Measurements from ENCODE around the gene MTMR3. TPM values are rescaled to one million over a fixed set of nuclear protein-coding genes. Genes with fewer than 3 reads are reported as not detected.

Gene MTMR3
- total and polyA plus RNA-seq, 3 experiments from 2014 or later, result 19.7 to 22.5 (median 20.6) TPM

- no peak for DNase-seq
- POLR2A ChIA-PET, result no interaction called here
- H3K4me1 Mint-ChIP-seq, result peaks cover 58 to 87% (median 83%) of the 10 kb centered on the region in 3 donors
Observed at GRCh38 chr22:29912141-29912540, 29.2 kb downstream of the MTMR3 start.

GRCh38 chr22:29912605-29913398 is 29.8 kb downstream of the MTMR3 start:
- no peaks in the 10 kb centered on the region for H3K27me3 ChIP-seq (ENCODE audit: insufficient read depth, low read length, poor library complexity, severe bottlenecking)
- H3K4me1 ChIP-seq (ENCODE audit: insufficient read depth, low read length), result peaks cover 11% of the 10 kb centered on the region
- DNase-seq, result no peak
- no peaks in the 10 kb centered on the region for H3K36me3 ChIP-seq (ENCODE audit: insufficient read depth, low read length)
- no peaks in the 10 kb centered on the region for H3K9me3 ChIP-seq (ENCODE audit: low read length)
- Mint-ChIP-seq H3K4me1 (peaks cover 57 to 87% (median 83%) of the 10 kb centered on the region in 3 donors), H3K4me3 (no peak overlapping the region), H3K27ac (peak overlapping the region in 1 of 8 donors; percentile 32), H3K36me3 (peaks cover 0 to 1% (median 0%) of the 10 kb centered on the region in 3 donors), H3K9me3 (no peaks in the 10 kb centered on the region), H3K27me3 (no peaks in the 10 kb centered on the region)
- no peak overlapping the region for H3K27ac ChIP-seq (ENCODE audit: low read depth, low read length)
- ChIA-PET POLR2A (interaction anchor here (0.6 kb wide), 1 partner anchor 15 kb away, joined by 6 read pairs; no protein-coding TSS in a partner anchor), CTCF (no interaction called here)
- H3K4me3 ChIP-seq (ENCODE audit: low read length), result no peak overlapping the region

More at GRCh38 chr22:29912141-29912540, 29.2 kb downstream of the MTMR3 start:
- H3K27me3 ChIP-seq (ENCODE audit: insufficient read depth, low read length, poor library complexity, severe bottlenecking), result no peaks in the 10 kb centered on the region
- H3K4me3 ChIP-seq (ENCODE audit: low read length), result no peak overlapping the region
- H3K27ac ChIP-seq (ENCODE audit: low read depth, low read length), result no peak overlapping the region
- no peaks in the 10 kb centered on the region for H3K36me3 ChIP-seq (ENCODE audit: insufficient read depth, low read length)
- Mint-ChIP-seq H3K9me3 (no peaks in the 10 kb centered on the region), H3K4me3 (no peak overlapping the region), H3K27me3 (no peaks in the 10 kb centered on the region), H3K36me3 (peaks cover 0 to 1% (median 0%) of the 10 kb centered on the region in 3 donors), H3K27ac (no peak overlapping the region)
- peaks cover 16% of the 10 kb centered on the region for H3K4me1 ChIP-seq (ENCODE audit: insufficient read depth, low read length)
- CTCF ChIA-PET, result no interaction called here
- no peaks in the 10 kb centered on the region for H3K9me3 ChIP-seq (ENCODE audit: low read length)

GRCh38 chr22:29914165-29914564 is 31.2 kb downstream of the MTMR3 start:
- peaks cover 6% of the 10 kb centered on the region for H3K4me1 ChIP-seq (ENCODE audit: insufficient read depth, low read length)
- H3K9me3 ChIP-seq (ENCODE audit: low read length), result no peaks in the 10 kb centered on the region
- Mint-ChIP-seq H3K27ac (peak overlapping the region in 3 of 8 donors; percentile 14 to 29 (median 19)), H3K9me3 (no peaks in the 10 kb centered on the region), H3K27me3 (no peaks in the 10 kb centered on the region), H3K4me3 (no peak overlapping the region), H3K36me3 (no peaks in the 10 kb centered on the region), H3K4me1 (peaks cover 61 to 88% (median 85%) of the 10 kb centered on the region in 3 donors)
- CTCF ChIA-PET, result no interaction called here
- no peaks in the 10 kb centered on the region for H3K36me3 ChIP-seq (ENCODE audit: insufficient read depth, low read length)
- H3K4me3 ChIP-seq (ENCODE audit: low read length), result no peak overlapping the region
- no peak overlapping the region for H3K27ac ChIP-seq (ENCODE audit: low read depth, low read length)
- DNase-seq, result no peak
- POLR2A ChIA-PET, result no interaction called here
- no peaks in the 10 kb centered on the region for H3K27me3 ChIP-seq (ENCODE audit: insufficient read depth, low read length, poor library complexity, severe bottlenecking)

- peaks cover 6% of the 10 kb centered on the region for H3K4me1 ChIP-seq (ENCODE audit: insufficient read depth, low read length)
- Mint-ChIP-seq H3K27me3 (no peaks in the 10 kb centered on the region), H3K27ac (peak overlapping the region in 2 of 8 donors; percentile 19 to 35), H3K4me3 (peak overlapping the region in 1 of 7 donors; percentile 24), H3K36me3 (no peaks in the 10 kb centered on the region), H3K9me3 (no peaks in the 10 kb centered on the region), H3K4me1 (peaks cover 63 to 91% (median 85%) of the 10 kb centered on the region in 3 donors)
- no peak overlapping the region for H3K27ac ChIP-seq (ENCODE audit: low read depth, low read length)
- POLR2A ChIA-PET, result no interaction called here
- CTCF ChIA-PET, result no interaction called here
- no peaks in the 10 kb centered on the region for H3K9me3 ChIP-seq (ENCODE audit: low read length)
- no peaks in the 10 kb centered on the region for H3K27me3 ChIP-seq (ENCODE audit: insufficient read depth, low read length, poor library complexity, severe bottlenecking)
- no peak overlapping the region for H3K4me3 ChIP-seq (ENCODE audit: low read length)
- no peaks in the 10 kb centered on the region for H3K36me3 ChIP-seq (ENCODE audit: insufficient read depth, low read length)
- no peak for DNase-seq
Observed at GRCh38 chr22:29914991-29915533, 32.1 kb downstream of the MTMR3 start.

- Mint-ChIP-seq H3K27ac (no peak overlapping the region), H3K4me3 (peak overlapping the region in 1 of 7 donors; percentile 16), H3K4me1 (peaks cover 59 to 91% (median 75%) of the 10 kb centered on the region in 3 donors), H3K36me3 (no peaks in the 10 kb centered on the region), H3K9me3 (no peaks in the 10 kb centered on the region), H3K27me3 (no peaks in the 10 kb centered on the region)
- no peaks in the 10 kb centered on the region for H3K27me3 ChIP-seq (ENCODE audit: insufficient read depth, low read length, poor library complexity, severe bottlenecking)
- peaks cover 6% of the 10 kb centered on the region for H3K4me1 ChIP-seq (ENCODE audit: insufficient read depth, low read length)
- no peaks in the 10 kb centered on the region for H3K9me3 ChIP-seq (ENCODE audit: low read length)
- DNase-seq, result no peak
- CTCF ChIA-PET, result no interaction called here
- no peaks in the 10 kb centered on the region for H3K36me3 ChIP-seq (ENCODE audit: insufficient read depth, low read length)
- no peak overlapping the region for H3K4me3 ChIP-seq (ENCODE audit: low read length)
- H3K27ac ChIP-seq (ENCODE audit: low read depth, low read length), result no peak overlapping the region
- POLR2A ChIA-PET, result no interaction called here
Observed at GRCh38 chr22:29916007-29916544, 33.1 kb downstream of the MTMR3 start.

GRCh38 chr22:29917052-29917902 is 34.3 kb downstream of the MTMR3 start:
- Mint-ChIP-seq H3K27ac (peak overlapping the region in 1 of 8 donors; percentile 1), H3K27me3 (no peaks in the 10 kb centered on the region), H3K9me3 (no peaks in the 10 kb centered on the region), H3K4me3 (no peak overlapping the region), H3K36me3 (peaks cover 0 to 1% (median under 1%) of the 10 kb centered on the region in 3 donors), H3K4me1 (peaks cover 57 to 91% (median 69%) of the 10 kb centered on the region in 3 donors)
- Histone ChIP-seq H3K4me1 (ENCODE audit: insufficient read depth, low read length) (peaks cover 5% of the 10 kb centered on the region), H3K36me3 (ENCODE audit: insufficient read depth, low read length) (no peaks in the 10 kb centered on the region), H3K27me3 (ENCODE audit: insufficient read depth, low read length, poor library complexity, severe bottlenecking) (no peaks in the 10 kb centered on the region), H3K4me3 (ENCODE audit: low read length) (no peak overlapping the region), H3K27ac (ENCODE audit: low read depth, low read length) (no peak overlapping the region), H3K9me3 (ENCODE audit: low read length) (no peaks in the 10 kb centered on the region)
- POLR2A ChIA-PET, result no interaction called here
- CTCF ChIA-PET, result no interaction called here
- DNase-seq, result no peak

GRCh38 chr22:29925402-29925801 is 42.4 kb downstream of the MTMR3 start:
- Mint-ChIP-seq H3K27ac (peak overlapping the region in 1 of 8 donors; percentile 40), H3K27me3 (no peaks in the 10 kb centered on the region), H3K36me3 (peaks cover 4 to 5% (median 4%) of the 10 kb centered on the region in 3 donors), H3K4me1 (peaks cover 28 to 78% (median 56%) of the 10 kb centered on the region in 3 donors), H3K4me3 (no peak overlapping the region), H3K9me3 (peaks cover 0 to 2% (median 0%) of the 10 kb centered on the region in 5 donors)
- ChIA-PET POLR2A (no interaction called here), CTCF (no interaction called here)
- no peaks in the 10 kb centered on the region for H3K9me3 ChIP-seq (ENCODE audit: low read length)
- H3K4me1 ChIP-seq (ENCODE audit: insufficient read depth, low read length), result peaks cover 4% of the 10 kb centered on the region
- DNase-seq, result no peak
- no peaks in the 10 kb centered on the region for H3K27me3 ChIP-seq (ENCODE audit: insufficient read depth, low read length, poor library complexity, severe bottlenecking)
- H3K27ac ChIP-seq (ENCODE audit: low read depth, low read length), result no peak overlapping the region
- no peak overlapping the region for H3K4me3 ChIP-seq (ENCODE audit: low read length)
- H3K36me3 ChIP-seq (ENCODE audit: insufficient read depth, low read length), result no peaks in the 10 kb centered on the region

Data from CD8-positive, alpha-beta memory T cell (primary cell).